Loucy (cell line): ENCODE data around the gene PDCD10.

Experiments
- H2AFZ ChIP-seq: fragments of 200-600 bp; sonication (generic); 2 replicates; pipeline ENCODE4 v1.6.0; 2016; ENCODE audit warnings: antibody characterized with exemption, mild to moderate bottlenecking, low read length, moderate library complexity
- H3F3A ChIP-seq: fragments of 200-600 bp; 2 replicates; pipeline ENCODE4 v1.6.0; 2016; ENCODE audit warnings: antibody characterized with exemption, low read depth, mild to moderate bottlenecking
- H3K27me3 ChIP-seq: fragments of 200-600 bp; sonication (generic); 2 replicates; pipeline ENCODE4 v1.6.1; 2014; ENCODE audit warnings: low read length, mild to moderate bottlenecking; ENCODE audit not compliant: insufficient read depth, poor library complexity, severe bottlenecking
- H3K36me3 ChIP-seq: fragments of 200-600 bp; sonication (generic); 2 replicates; pipeline ENCODE4 v1.6.1; 2016; ENCODE audit warnings: low read length; ENCODE audit not compliant: insufficient read depth
- H3K4me1 ChIP-seq: fragments of 200-600 bp; sonication (generic); 2 replicates; pipeline ENCODE4 v1.5.1; 2014; ENCODE audit warnings: low read length, mild to moderate bottlenecking; ENCODE audit not compliant: insufficient read depth, poor library complexity, severe bottlenecking
- H3K4me2 ChIP-seq: fragments of 200-600 bp; sonication (generic); 2 replicates; pipeline ENCODE4 v1.6.0; 2014; ENCODE audit warnings: antibody characterized with exemption, low read length, low read depth, mild to moderate bottlenecking; ENCODE audit not compliant: poor library complexity, severe bottlenecking
- H3K4me3 ChIP-seq: fragments of 200-600 bp; sonication (generic); 2 replicates; pipeline ENCODE4 v1.5.1; 2014; ENCODE audit warnings: low read length, mild to moderate bottlenecking, mixed read lengths; ENCODE audit not compliant: poor library complexity, severe bottlenecking
- H3K79me2 ChIP-seq: fragments of 200-600 bp; sonication (generic); 2 replicates; pipeline ENCODE4 v1.6.1; 2014; ENCODE audit warnings: low read length; ENCODE audit not compliant: insufficient read depth
- H3K9ac ChIP-seq: fragments of 200-600 bp; sonication (generic); 2 replicates; pipeline ENCODE4 v1.6.0; 2014; ENCODE audit warnings: mild to moderate bottlenecking, low read depth, low read length, moderate library complexity; ENCODE audit not compliant: poor library complexity, severe bottlenecking
- H3K9me2 ChIP-seq: fragments of 200-600 bp; sonication (generic); replicated peaks from 2 replicates; pipeline ENCODE4 v1.6.1; 2016; ENCODE audit warnings: low read depth, low read length, mixed read lengths
- H3K9me3 ChIP-seq: fragments of 200-600 bp; sonication (generic); 2 replicates; pipeline ENCODE4 v1.6.1; 2014; ENCODE audit warnings: mild to moderate bottlenecking, antibody characterized with exemption, low read length, low read depth; ENCODE audit not compliant: insufficient read depth
- H4K20me1 ChIP-seq: fragments of 200-600 bp; sonication (generic); 2 replicates; pipeline ENCODE4 v1.6.0; 2014; ENCODE audit warnings: antibody characterized with exemption, low read length, mild to moderate bottlenecking; ENCODE audit not compliant: insufficient read depth, poor library complexity, severe bottlenecking
- CTCF ChIP-seq: fragments of 200-600 bp; sonication (generic); conservative IDR thresholded peaks from 2 replicates; pipeline ENCODE4 v1.5.1; 2014; ENCODE audit warnings: mild to moderate bottlenecking, antibody characterized with exemption, low read length
- EZH2phosphoT487 ChIP-seq: fragments of 200-600 bp; IDR thresholded peaks from 2 replicates; pipeline ENCODE4 v1.6.1; 2018; ENCODE audit warnings: antibody characterized with exemption, mild to moderate bottlenecking, moderate library complexity, borderline replicate concordance

The PDCD10 gene

DNA sequence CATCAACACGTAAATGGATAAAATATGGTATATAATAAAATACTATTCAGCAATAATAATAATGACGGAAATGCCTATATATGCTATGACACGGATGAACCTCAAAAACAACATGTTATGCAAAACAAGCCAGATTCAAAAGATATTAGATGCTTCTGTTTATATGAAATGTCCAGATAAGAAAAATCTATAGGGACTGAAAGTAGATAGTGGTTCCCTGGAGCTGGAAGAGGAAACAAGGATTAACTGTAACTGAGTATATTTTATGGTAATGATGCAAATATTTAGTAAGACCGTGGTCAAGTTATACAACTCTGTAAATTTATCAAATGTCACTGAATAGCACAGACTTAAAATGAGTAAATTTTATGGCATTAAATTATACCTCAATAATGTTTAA lies 55.2 kb downstream of the PDCD10 start:
- Histone ChIP-seq H3K9ac (no peak overlapping the region), H2AFZ (no peak overlapping the region), H4K20me1 (no peaks in the 10 kb centered on the region), H3K9me2 (no peaks in the 10 kb centered on the region), H3K4me3 (no peak overlapping the region), H3K4me1 (no peaks in the 10 kb centered on the region), H3K27me3 (no peaks in the 10 kb centered on the region), H3K79me2 (no peaks in the 10 kb centered on the region), H3K36me3 (peaks cover 42% of the 10 kb centered on the region), H3F3A (no peaks in the 10 kb centered on the region), H3K4me2 (no peak overlapping the region), H3K9me3 (no peaks in the 10 kb centered on the region; the same call in 1 of the 2 replicates)
- TF ChIP-seq EZH2phosphoT487 (no peak), CTCF (no peak)

GRCh38 chr3:167675848-167676247 lies 58.8 kb downstream of the PDCD10 start:
- Histone ChIP-seq H3K9ac (no peak overlapping the region), H3K79me2 (no peaks in the 10 kb centered on the region), H4K20me1 (no peaks in the 10 kb centered on the region), H3K27me3 (no peaks in the 10 kb centered on the region), H2AFZ (no peak overlapping the region), H3K9me3 (no peaks in the 10 kb centered on the region; the same call in 1 of the 2 replicates), H3K36me3 (peaks cover 12% of the 10 kb centered on the region; the same call in 1 of the 2 replicates), H3K4me2 (no peak overlapping the region), H3F3A (no peaks in the 10 kb centered on the region), H3K4me3 (no peak overlapping the region), H3K9me2 (no peaks in the 10 kb centered on the region), H3K4me1 (no peaks in the 10 kb centered on the region)
- no peak for TF ChIP-seq CTCF
- TF ChIP-seq EZH2phosphoT487: no peak

- Histone ChIP-seq H3K36me3 (peaks cover 11% of the 10 kb centered on the region; the same call in 1 of the 2 replicates), H4K20me1 (no peaks in the 10 kb centered on the region), H3K4me2 (no peak overlapping the region), H3K9me2 (no peaks in the 10 kb centered on the region), H3F3A (no peaks in the 10 kb centered on the region), H3K4me3 (no peak overlapping the region), H3K4me1 (no peaks in the 10 kb centered on the region), H3K79me2 (no peaks in the 10 kb centered on the region), H3K9me3 (no peaks in the 10 kb centered on the region; the same call in 1 of the 2 replicates), H3K27me3 (no peaks in the 10 kb centered on the region), H3K9ac (no peak overlapping the region), H2AFZ (no peak overlapping the region)
- TF ChIP-seq EZH2phosphoT487: no peak
- no peak for TF ChIP-seq CTCF
These were observed 61.5 kb downstream of the PDCD10 start for GRCh38 chr3:167673221-167673620.
